OCI-M1 (cell line): ENCODE results near the gene RRM1.
"Not testable (repeated sequence)": the region's sequence is repeated elsewhere in the genome, so short reads cannot be mapped to it uniquely, and the experiment has no call there.

Experiments
- DNase-seq: peaks from one replicate; lab custom pipeline; 2025; lab: John Stamatoyannopoulos, UW

Gene RRM1

DNA sequence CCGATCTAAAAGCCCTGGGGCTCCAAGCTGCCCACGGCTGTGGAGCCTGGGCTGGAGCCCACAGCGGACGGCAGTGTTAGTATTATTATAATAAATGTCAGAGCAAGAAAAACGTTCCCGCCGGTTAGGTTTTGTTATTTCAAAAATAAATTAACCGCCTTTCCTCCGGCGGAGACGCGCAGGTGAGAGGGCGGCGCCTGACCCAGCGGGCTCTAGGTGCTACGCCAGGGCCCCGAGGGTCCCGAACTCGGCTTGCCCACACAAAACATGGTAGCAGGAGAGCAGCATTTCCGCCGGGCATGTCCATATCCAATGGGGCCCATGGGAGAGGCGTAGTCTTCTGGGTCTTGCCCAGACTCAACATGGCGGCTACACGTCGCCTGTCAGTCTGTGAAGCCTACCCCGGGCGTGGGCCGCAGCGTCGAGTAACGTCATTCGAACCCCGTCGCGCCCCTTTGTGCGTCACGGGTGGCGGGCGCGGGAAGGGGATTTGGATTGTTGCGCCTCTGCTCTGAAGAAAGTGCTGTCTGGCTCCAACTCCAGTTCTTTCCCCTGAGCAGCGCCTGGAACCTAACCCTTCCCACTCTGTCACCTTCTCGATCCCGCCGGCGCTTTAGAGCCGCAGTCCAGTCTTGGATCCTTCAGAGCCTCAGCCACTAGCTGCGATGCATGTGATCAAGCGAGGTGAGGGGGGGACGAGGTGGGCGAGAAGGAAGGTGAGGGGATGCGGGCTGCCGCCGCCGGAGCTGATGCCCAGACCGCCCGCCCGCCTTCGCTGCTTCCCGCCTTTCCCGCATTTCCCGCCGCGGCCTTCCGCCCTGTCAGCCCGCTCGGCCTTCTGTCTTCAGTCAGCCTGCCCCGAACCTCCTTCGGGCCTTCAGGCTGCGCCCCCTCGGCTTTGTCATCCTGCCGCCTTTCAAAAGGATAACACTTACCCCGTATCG is at the start of gene RRM1:
TSS of gene RRM1 (plus strand) at position 452 of the 944 bp plus-strand sequence. CDS start at position 666, 214 bp downstream.
- peak; percentile 98 for DNase-seq

DNA sequence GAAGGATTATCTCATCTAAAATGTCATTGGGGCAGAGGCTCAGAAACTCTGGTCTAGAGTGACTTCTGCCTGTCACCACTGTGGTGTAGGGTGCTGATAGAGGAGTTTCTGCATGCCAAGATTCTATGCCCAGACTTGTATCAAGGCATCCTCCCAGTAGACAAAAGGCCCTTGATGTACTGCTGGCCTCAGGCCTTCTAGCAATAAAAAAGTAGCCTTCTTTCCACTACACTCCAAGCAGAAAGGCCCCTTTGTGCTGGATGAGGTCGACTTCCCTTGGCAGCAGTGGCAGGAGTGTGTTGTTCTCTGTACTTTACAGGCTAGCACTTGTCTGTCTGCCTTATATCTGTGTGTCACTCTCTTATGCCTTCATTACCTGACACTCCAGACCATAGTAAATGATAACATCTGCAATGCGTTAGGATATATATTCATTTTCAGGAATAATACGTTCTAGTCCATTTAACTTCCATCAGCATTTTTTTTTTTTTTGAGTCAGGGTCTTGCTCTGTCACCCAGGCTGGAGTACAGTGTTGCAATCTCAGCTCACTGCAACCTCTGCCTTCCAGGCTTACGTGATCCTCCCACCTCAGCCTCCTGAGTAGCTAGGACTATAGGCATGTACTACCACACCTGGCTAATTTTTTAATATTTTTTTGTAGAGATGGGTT is 49.5 kb upstream of the RRM1 start:
- no peak for DNase-seq

GRCh38 chr11:4048340-4048739 is 46.3 kb upstream of the RRM1 start:
- DNase-seq, result no peak

GRCh38 chr11:4049006-4049405 is 45.6 kb upstream of the RRM1 start:
- peak; percentile 68 for DNase-seq

DNA sequence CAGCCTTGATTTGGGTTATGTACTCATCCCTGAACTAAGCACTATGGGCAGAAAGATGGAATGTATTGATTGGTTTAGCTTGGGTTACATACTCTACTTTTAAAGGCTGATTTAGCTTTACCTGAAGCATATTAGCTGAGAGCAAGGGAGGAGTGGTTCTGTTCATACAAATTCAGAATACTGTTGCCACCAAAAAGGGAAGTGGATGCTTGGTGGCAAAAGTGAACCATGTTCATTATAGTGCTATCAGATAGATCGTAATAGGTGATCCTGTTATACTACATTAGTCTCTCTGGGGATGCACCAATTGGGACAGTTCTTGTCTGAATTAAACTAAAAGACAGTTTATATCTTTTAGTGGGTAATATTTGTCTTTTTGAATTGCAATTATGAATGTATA is 44.5 kb upstream of the RRM1 start:
- DNase-seq, result peak; percentile 45

DNA sequence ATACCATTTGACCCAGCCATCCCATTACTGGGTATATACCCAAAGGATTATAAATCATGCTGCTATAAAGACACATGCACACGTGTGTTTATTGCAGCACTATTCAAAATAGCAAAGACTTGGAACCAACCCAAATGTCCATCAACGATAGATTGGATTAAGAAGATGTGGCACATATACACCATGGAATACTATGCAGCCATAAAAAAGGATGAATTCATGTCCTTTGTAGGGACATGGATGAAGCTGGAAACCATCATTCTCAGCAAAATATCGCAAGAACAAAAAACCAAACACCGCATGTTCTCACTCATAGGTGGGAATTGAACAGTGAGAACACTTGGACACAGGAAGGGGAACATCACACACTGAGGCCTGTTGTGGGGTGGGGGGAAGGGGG is 41.4 kb upstream of the RRM1 start:
- not testable (repeated sequence) for DNase-seq

- DNase-seq, result no peak
These were observed 40.0 kb upstream of the RRM1 start for GRCh38 chr11:4054643-4055042.

DNA sequence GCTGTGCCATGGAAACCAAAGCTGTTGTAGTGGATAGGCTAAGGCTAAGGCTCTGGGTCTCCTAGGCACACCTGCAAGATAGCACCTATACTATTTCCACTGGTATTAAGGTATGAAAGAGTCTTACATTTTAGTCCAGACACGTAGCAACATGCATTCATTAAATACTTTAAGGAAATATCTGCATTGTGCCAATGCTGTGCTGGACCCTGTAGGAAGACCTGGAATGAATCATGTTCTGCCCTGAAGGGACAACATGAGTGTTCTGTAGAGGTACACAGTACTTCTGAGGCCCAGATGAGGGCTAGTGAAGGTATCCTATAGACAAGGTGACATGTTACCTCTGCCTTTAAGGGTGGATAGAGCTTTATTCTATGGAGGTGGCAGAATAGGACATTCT is 35.2 kb upstream of the RRM1 start:
- DNase-seq, result no peak

GRCh38 chr11:4060182-4060923 is 34.2 kb upstream of the RRM1 start:
- no peak for DNase-seq

DNA sequence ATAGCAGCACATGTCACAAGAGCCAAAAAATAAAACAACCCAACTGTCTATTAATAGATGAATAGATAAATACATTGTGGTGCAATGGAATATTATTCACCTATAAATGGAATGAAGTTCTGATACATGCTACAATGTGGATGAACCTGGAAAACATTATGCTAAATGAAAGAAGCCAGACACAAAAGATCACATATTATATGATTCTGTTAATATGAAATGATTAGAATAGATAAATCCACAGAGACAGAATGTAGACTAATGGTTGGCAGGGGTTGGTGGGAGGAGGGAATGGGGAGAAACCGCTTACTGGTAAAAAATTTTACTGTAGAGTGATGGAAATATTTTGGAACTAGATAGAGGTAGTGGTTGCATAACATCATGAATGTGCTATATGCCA is 32.9 kb upstream of the RRM1 start:
- no peak for DNase-seq

DNA sequence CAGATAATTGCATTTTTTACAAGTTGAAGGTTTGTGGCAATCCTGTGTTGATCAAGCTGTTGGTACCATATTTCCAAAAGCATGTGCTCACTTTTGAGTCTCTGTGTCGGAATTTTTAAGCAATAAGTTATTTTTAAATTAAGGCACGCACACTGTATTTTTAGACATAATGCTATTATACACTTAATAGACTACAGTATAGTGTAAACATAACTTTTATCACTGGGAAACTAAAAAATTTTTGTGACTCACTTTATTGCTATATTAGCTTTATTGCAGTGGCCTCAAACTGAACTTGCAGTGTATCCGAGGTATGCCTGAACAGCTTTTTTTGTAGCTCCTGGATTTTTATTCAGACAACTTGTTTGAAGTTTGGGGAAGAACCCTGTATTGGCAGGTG is 31.3 kb upstream of the RRM1 start:
- DNase-seq, result no peak

DNA sequence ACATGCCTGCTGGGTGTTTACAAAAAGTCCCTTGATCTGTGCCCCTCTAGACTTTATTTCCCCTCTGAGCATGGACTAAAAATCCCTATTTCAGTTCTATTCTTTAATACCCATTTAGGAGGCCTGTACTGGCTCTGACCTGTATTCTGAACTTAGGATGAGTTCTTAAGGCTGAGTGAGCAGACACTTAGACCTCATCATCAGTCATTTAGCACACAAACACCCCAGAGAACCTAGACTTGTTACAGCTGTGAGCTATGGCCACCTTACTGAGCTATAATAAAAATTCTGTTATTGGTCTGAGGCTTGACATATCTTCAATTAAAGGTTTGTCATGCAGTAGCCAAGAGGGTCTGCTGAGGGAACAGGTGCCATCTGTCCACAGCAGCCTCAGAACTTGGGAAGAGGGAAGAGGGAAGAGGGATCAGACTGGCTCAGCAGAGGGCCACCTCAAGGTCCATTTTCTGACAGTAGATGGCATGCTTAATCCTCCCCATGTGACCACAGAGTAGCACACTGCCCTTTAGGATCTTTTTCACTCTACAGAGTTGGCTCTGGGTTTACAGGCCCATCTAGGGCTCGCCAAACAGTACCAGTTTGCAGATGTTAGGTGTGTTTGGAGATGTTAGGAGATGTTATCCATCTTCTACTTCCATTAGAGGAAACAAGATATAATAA is 30.2 kb upstream of the RRM1 start:
- peak; percentile 13 for DNase-seq

GRCh38 chr11:4065086-4065485 is 29.5 kb upstream of the RRM1 start:
- no peak for DNase-seq

DNA sequence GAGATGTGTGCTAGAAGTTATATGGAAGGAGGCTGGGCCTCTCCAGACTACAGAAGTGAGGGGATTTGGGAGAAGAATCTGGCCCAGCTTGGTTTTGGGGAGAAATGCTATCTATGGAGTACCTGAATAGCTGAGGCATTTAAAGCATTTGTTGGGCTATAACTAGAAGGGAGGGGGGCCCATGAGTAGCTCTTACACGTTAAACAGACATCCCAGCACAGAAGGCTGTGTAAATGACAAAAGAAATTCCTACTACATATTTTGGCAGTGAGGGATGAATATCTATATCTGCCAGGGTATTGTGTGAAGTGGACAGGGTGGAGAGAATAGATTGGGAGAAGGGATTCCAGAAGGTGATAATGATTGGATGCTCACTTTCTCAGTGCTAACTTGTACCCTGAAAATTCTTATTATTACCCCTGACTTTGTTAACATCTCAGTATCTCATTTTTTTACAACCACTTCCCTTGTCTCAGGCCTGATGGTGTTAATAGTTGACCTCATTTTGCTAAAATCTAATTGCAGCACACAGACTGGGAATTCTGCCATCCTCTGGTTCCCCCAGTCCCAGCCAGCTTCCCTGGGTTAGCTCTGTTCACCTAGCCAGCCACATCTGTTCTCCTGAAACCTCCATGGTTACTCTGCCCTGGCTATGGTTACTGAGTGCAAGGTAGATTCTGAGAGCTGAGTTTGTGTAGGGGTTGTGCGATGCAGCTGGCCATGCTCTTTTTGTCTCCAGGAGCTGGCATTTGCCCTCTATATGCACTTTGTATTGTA is 28.8 kb upstream of the RRM1 start:
- DNase-seq, result no peak

GRCh38 chr11:4066910-4067309 is 27.7 kb upstream of the RRM1 start:
- no peak for DNase-seq

DNA sequence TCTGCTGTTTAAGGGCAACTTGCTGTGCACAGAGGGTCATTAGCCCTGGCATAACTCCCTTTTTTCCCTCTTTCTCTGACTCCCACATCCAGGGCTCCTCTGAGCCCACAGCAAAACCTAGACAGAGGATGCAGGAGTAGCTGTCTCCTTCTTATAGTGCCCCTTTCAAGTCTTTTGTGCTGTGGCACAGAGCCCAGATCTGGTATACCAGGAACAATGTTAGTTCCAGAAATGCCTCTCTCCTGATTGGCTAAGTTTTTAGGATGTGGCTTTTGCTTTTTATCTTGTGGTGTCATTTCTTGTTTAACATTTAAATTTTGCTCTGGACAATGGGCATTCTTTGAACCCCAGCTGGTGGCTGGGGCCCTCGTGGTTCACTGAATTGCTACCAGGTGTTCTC is 25.6 kb upstream of the RRM1 start:
- peak; percentile 49 for DNase-seq

GRCh38 chr11:4071325-4071724 is 23.3 kb upstream of the RRM1 start:
- DNase-seq, result no peak

DNA sequence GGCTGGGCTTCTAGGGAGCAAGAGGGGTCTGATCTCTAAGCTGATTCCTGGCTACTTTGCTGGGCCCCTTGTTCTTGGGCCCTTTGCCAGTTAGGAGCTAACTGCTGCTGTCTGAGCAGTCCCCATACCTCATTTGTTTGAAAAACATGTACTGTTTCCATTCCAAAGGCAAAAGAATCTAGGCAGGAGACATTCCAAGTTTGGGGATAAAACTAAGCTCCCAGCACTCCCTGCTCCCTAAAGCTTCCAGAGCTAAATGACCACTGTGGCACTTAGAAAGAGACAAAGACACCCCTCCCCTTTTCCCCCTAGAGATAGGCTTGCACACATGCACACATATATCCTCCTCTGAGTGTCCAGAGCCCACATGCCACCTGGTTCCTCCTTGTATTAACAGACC is 22.7 kb upstream of the RRM1 start:
- peak; percentile 38 for DNase-seq

DNA sequence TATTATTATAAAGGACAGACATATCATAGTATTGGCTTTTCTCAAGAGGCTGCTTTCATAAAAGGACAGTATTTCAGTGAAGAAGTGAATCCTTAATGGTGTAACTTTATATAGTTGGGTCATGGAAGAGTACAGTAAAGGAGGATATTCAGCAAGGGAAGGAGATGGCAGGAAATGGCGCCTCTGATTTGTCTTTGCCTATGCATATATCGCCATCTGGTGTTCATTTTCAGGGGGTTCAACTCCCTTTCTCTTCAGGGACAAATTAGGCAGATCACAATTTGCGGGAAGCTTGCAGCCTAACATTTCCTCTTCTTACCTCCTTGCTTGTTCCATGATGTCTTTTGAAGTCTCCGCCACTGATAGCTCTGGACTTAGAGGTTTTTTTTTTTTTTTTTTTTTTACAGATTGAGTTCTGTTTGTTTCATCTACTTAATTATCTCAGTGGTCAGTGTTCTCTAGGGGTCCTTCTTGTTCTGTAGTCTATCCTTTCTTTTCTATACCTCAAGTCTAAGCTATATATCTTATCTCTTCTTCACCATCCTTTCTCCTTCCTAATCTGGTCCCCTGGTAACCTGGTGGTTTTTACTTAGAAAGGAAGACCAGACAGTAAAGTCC is 21.8 kb upstream of the RRM1 start:
- peak; percentile 87 for DNase-seq

GRCh38 chr11:4074266-4074665 is 20.3 kb upstream of the RRM1 start:
- no peak for DNase-seq

- no peak for DNase-seq
These were observed 17.8 kb upstream of the RRM1 start for GRCh38 chr11:4076774-4077173.
